Activated T-cell treated with anti-CD3 and anti-CD28 coated beads for 24 hours (primary cell): ENCODE data around the gene ASTN1.

Source experiments
- DNase-seq: peaks from one replicate; pipeline ENCODE4 v3.0.0-alpha.2; 2020; ENCODE audit warnings: low read depth

ASTN1 gene

GRCh38 chr1:176989023-176989422 lies 175.5 kb downstream of the ASTN1 start:
- no peak for DNase-seq

GRCh38 chr1:176987016-176987415 lies 177.5 kb downstream of the ASTN1 start:
- DNase-seq: no peak

DNA sequence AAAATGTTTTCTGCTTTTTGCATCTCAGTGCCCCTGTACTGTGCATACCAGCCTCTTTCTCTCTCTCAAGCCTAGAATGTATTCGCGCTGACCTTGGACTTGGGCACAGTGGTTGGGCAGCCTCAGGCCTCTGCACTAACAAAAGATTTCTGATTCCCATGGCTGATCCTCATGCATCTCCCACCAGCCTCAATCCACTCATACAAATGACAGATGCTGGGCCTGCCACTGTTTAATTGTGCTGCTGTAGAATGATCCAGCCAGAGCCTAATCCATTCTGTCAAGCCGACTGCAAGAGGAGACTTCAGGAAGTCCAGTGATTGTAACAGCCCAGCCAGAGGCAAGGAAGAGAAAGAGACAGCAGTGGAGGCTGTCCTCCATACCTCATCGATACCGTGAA lies 180.8 kb downstream of the ASTN1 start:
- DNase-seq: no peak

DNA sequence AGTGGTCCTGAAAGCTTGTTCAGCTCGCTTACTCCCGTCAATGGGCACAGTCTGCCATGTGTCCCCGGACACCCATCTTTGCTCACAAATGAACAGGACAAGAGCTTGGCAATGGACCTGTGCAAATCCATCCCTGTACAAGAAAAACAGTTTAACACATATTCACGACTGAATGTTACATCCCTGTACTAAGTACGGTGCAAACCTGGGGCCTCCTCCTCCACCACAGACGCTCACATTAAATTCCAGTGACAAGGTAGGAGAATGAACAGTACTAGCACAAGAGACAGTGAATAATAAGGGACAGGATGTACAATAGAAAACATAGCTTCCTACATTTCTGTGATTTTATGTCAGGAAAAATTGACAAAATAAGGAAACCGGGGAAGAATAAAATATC lies 187.7 kb downstream of the ASTN1 start:
- DNase-seq: no peak

- no peak for DNase-seq
These were observed 188.3 kb downstream of the ASTN1 start for GRCh38 chr1:176976225-176976624.

DNA sequence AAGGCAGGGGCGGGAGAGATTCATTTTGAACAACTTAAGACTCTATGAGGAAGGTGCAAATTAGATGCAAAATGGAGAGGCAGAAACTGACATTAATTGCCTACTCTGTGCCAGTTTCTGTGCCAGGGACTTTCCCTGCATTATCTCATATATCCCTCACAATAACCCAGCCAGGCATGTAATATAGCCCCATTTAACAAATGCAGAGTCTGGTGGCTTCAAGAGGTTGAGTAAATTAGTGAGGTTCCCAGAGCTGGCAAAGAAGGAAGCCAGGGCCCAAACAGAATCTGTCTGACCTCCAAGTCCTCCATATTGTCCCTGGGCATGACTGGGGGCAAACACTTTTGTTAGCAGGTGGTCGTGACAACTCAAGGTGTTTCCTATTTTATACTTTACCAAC lies 199.8 kb downstream of the ASTN1 start:
- no peak for DNase-seq

DNA sequence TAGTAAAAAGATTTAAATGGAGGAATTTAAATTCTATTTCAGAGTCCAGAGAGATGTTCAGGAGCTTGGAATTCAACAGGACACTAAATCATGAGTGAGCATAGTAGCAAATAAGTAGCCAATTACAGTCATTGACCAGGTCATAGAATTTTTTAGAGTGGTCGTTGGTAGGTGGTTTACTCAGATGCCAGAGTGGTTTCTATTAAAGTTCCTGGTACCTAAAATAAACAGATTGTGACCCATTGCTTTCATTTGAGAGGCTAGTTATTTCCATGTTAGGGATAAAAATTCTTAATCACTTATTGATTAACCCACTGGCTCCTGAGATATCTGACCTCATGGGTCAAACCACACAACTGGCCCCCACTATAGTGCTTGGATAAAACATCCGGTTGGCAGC lies 201.3 kb downstream of the ASTN1 start:
- DNase-seq: no peak

DNA sequence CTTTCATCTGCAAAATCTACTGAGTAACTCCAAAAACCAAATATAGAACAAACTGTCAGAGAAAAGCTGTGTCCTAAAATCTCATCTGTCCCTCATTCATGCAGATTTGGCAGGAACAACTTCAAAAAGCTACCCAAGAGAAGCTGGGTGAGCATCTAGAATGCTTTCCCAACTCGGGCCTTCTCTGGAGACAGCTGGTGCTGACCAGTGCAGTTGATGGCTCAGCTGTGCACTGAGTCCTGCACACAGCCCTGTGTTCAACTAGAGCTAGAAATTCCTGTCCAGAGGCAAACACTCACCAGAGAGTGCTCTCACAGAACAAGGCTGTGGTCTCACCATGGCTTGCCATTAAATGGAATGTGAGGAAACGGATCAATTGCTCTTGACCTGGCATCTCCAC lies 202.8 kb downstream of the ASTN1 start:
- DNase-seq: no peak

DNA sequence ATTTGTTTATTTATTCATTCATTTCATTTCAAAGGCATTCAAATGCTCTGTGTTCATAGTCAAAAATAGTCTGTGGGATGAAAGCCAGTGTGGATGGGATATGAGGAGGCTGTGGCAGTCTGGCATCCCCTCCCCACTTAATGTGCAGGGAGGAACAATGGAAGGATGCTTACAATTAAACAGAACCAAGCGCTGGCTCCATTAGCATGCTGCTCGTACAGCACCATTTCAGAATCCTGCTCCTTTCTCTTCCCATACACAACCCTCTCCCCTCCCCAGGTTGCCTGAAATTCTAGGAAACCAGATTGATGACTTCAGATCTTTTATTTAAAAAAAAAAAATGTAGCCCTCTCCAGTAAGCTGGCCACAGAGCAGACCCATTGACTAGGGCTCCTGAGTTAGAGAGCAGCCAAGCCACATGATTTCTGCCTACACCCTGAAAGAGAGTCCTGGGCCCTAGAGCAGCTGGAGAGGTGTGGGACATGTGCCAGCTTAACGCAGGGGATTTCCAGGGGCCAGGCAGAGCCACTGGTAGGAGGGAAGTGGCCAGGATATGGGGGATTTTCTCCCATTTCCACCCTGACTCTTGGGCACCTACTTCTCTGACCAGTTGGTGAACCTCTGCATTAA lies 205.2 kb downstream of the ASTN1 start:
- DNase-seq: no peak

- no peak for DNase-seq
These were observed 206.9 kb downstream of the ASTN1 start for GRCh38 chr1:176957603-176958002.

GRCh38 chr1:176954242-176954641 lies 210.3 kb downstream of the ASTN1 start:
- no peak for DNase-seq

DNA sequence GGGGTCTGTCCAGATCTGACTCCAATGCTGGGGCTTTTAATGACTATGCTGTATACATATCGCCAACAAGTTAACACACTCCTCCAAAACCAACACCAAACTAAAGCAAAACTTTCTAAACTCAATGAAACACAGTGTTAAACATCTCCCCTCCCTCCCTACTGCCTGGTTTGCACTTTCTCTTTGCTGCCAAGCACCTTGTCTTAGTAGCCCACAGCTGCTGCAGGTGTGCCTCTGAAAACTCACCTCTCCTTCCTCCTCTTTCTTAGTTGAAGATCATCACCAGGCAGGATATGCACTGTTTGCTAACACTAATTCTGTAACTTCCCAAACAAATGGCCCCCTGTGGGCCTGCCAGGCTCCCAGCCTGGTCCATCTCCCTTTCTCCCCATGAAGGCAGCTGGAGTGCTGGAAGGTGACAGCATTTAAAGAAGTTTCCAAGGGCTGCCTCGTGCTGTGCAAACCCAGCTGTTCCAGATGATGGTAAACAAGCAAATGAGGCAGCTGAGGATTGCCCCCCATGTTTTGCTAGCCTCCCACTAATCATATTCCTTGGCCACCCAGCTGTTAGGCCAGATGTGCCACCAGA lies 213.7 kb downstream of the ASTN1 start:
- DNase-seq: no peak

DNA sequence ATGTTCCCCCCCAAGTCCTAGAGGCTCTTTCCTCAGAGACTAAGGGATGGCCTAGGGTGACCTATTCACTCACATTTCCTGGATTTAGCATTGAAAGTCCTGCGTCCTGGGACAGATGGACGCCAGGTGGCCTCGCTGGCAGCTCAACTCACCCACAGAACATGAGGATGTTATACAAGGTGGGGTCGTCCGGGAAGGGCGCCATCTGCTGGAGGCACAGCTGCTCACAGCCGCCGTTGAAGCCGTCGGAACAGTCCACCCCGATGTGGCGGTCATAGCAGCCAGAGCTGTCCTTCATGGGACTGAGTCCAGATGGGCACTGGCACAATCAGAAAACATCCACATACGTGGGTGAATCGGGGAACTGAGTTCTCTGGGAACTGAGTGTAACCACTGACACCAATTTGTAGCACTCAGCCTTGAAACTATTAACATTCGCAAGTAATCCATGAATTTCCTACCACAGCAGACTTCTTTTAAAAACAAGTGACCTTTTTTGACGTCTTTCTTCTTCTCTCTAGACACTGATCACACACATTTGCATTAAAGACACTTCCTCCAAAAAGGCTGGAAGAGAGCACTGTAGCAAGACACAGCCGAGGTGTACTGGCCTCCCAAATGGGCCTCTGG lies 215.4 kb downstream of the ASTN1 start:
- no peak for DNase-seq

GRCh38 chr1:176944606-176945005 lies 219.9 kb downstream of the ASTN1 start:
- DNase-seq: no peak

DNA sequence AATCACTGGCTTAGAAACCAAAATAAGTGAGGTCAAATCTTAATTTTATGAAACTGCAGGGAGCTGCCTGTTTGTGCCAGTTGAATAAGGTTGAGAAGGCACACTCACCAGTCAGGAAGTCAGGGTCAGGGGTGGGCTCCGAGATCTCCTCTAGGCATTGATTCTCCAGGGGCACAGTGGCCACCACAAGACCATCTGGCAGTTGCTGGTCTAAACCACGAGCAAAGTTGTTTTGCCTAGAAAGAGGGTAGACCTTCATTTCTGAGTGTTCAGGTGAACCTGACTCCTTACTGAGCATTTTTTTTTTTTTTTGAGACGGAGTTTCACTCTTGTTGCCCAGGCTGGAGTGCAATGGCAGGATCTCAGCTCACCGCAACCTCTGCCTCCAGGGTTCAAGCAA lies 220.7 kb downstream of the ASTN1 start:
- DNase-seq: no peak

DNA sequence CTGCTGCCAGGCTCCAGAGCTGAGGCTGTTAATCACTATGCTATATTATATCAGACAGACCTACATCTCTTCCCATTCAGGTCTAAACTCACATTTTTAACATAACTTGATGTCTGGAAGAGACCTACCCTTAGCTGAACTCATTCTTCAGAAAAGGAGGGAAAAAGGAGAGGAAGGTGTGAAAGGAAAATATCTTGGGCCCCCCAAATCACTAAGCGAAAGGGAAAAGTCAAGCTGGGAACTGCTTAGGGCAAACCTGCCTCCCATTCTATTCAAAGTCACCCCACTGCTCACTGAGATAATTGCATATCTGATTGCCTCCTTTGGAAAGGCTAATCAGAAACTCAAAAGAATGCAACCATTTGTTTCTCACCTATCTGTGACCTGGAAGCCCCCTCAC lies 222.2 kb downstream of the ASTN1 start:
- no peak for DNase-seq

GRCh38 chr1:176939993-176940392 lies 224.5 kb downstream of the ASTN1 start:
- no peak for DNase-seq

DNA sequence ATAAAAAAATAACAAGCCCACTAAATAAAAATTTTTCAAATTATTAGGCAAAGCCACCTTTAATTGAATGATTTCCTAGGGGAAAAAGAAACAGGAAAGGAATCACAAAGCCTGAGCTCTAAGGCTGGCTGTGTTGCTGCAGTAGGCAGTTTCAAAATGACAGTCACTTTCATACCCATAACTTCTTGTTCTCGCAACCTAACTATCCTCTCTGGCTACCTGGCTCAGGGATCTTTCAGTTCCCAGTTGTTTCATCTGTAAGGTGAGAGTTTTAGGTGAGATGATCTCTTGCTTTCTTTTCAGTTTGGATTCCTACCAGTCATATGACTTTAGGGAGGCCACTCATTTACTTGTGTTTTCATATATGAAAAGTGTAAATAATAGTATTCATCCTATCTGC lies 226.1 kb downstream of the ASTN1 start:
- DNase-seq: no peak

DNA sequence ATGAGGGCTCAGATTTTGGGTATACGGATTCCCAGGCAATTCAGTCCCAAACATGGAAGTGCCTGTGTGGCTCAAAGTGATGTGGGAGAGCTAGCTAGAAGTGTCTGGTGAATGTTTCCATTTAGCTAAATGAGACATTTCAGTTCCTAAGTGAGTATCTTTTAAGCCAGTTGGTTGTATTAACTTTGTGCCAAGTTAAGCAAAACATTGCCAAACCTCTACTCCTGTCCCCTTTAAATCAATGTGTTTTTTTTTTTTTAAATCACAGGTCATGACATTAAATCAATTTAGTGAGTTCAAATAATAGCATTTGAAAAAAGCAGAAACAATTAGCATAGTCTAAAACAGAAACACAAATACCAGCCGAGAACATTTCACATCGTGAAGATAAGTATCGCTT lies 230.1 kb downstream of the ASTN1 start:
- DNase-seq: no peak

DNA sequence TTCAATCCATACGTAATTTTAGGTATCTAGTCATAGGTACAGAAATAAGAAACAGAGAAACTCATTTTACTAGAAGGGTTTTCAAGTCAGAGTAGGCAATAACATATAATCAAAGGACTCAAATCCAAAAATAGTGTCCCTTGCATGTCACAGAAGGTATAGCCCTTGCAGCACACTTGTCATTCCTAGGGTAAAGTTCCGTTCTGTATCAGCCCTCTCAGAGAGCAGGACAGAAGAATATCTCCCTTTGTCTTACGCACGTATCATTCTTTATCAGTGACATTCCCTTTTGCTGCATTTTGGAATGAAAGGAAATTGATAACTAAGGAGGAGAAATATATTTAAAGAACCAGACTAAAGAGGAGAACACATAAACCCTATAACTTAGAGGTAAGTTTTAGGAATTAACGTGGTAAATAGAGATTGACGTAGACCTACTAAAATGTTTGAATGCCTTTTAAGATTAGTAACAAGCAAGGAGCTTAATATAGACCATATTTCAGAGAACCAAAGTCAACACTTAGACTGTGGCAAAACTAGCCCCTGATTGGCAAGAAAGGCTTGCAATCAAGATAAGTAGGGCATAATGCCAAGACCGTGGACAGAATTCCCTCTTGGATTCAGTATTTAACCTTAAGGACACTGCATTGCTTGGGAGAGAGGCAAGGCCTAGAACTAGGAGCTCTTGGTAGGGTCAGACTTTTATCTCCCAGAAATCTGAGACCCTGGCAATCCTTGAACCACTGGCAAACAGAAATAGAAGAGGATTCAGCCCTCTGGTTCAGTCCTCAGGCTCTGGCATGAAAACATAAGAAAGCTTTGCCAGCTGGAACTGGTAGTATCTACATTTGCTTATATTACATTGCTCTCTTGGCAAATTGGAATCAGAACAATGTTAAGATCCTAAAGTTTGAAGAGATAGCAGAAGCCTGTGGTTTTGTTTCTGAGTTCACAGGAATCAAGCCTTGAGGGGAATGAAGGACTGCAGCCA lies 232.1 kb downstream of the ASTN1 start:
- no peak for DNase-seq

DNA sequence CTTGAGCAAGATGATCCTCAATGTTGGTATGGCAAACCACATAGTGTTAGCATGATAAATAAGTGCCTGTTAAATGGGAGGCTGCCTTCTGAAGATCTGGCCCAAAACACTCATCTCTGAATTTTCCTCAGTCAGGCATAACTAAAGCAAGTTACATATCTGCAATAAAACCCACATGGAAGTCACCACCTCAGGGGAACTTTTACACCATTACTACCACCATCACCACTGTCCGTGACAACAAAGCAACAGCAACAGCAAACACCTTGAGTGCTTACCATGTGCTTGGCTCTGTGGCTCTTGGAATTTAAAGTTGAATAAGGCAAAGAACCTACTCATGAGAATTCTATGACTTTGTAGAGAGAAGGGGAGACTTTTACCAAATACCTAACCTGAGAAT lies 233.0 kb downstream of the ASTN1 start:
- DNase-seq: no peak

GRCh38 chr1:176926330-176927086 lies 238.0 kb downstream of the ASTN1 start:
- no peak for DNase-seq
